NK-92 (cell line): ENCODE data around the gene METTL23.
"Not testable (repeated sequence)": the region's sequence is repeated elsewhere in the genome, so short reads cannot be mapped to it uniquely, and the experiment has no call there.

Experiments
- DNase-seq: peaks from one replicate; lab custom pipeline; 2025; ENCODE audit not compliant: unreplicated experiment; lab: John Stamatoyannopoulos, UW

The METTL23 gene

DNA sequence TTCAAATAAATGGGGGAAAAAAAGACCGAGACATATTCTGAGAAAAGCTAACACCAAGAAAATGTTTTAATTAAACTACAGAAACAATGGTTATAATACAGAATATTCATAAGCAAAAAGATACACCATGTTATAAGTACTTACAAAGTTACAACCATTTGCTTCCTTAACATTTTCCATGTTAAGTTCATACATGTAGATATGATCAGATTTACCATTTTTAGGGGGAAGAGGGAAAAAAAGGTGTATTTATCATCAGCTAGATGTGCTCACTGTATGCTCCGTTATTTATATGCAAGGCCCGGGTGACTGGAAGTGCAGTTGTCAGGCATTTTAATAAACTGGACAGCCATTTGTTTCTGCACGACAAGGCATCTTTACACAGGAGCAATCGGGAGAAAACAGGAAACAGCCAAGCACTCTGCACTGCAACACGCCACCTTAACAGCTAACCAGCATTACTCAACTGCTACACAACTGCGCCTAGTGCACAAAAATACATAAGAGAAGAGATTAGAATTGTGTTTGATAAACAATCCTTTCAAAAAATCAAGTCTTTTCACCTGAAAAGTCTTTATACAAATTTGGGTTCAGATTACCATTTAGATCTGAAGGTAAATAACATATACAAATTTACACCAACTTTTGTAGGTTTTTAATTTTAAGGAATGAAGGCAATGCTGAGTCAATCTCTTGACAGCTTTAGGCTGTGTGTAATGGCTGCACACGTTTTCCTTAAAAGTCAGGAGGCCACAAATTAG, 7.6 kb downstream of the METTL23 start:
- DNase-seq, result no peak

DNA sequence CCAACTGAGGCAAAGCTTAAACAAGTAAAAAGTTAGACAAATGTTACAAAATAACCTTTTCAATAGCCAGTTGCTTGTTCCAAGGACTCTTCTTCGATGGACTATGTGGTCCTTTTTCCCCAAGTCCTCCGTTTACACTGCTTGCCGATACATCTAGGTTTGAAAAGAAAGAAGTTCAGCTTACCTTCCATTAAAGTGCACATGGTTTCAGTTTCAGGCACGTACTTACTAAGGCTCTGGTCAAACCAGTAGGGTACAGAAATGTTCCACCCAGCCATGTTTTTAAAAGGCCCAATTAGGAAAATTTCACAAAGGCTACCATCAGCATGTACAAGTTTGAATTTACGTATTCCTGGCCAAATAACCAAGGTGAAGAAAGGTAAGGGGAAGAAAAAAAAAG, 8.4 kb downstream of the METTL23 start:
- no peak for DNase-seq

DNA sequence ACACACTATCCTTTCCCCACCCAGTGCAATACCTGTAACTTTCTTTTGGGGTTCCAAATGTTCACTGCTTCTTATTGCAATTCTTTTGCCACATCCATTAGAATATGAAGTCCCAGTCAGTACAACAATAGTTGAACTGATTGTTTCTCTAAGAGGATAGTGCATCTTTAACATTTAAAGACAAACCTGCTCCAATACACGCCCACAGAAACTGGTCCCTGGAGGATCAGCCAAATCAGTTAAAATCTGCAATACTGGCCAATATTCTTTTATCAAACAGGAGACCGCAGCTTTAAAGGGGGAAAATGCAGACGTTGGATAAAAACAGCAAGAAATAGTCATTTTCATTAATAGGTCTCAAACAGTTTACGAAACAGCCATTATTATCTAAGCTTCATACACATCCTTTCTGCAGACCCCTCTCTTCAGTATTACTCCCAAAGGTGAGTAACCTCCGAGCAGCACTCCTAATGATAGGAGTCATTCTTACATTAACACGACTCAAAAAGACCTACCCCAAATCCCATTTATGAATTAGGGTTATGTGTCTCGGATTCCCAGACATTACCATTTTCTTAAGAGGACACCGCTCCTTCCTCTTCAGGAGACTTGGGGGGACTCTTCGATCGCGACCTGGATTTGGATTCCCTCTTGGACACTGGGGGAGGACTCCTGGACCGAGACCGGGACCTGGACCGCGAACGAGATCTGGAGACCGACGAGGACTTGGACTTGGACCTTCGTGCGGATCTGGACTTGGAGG, 9.1 kb downstream of the METTL23 start:
- no peak for DNase-seq

DNA sequence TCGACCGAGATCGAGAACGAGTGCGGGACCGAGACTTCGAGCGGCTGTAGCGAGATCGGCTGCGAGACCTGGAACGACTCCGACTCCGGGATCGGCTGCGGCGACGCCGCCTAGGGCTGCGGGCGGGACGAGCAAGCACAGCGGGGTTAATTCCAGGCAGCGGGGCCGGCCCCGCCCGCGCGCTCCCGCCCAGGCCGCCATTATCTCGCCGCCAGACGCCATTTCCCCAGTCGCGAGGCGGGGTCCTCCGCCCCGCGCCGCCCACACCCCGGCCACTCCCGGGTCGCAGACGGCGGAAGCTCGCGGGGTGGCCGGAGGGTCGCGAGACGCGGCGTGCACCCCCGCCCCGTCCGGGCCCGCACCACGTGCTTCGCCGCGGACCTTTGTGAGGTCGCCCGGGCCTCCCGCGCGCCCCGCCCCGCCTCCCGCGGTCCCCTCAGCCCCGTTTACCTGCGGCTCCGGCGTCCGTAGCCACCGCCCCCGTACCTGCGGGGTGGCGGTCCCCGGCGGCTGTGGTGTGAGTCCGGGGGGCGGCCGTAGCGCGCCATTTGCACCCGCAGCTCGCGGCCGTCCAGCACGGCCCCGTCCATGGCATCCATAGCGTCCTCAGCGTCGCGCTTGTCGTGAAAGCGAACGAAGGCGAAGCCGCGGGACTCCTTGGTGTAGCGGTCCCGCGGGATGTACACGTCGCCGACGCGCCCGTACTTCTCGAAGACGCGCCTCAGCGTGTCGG, 9.9 kb downstream of the METTL23 start:
- no peak for DNase-seq

DNA sequence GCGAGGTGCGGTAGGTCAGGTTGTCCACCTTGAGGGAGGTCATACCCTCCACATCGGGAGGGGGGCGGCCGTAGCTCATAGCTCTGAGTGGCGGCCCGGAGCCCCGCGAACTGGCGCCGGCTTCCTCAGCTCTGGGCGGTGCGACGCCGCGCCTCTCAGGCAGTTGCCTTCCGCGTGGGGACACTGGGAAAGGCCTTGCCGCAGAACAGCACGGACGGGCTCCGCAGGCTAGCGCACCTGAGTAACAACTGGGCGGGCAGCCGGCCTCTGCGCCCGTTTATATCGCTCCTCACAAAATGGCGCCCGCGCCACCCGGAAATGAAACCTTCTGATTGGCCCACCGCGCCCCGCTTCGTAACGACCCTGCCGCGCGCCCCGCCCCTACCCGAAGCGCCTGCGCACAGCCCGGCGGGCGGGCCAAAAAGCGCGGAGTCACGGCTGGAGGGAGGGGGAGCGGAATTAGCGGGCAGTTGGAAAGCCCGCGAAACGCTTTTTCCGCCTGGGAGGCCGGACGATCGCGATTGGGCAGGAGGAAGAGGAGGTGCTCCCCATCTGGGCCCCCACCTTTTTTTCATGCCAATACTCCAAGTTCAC, 10.5 kb downstream of the METTL23 start, which contains the start of gene SRSF2:
TSS of gene SRSF2 (minus strand) at position 250 of the 594 bp plus-strand sequence. CDS start at position 79, 171 bp downstream.
- DNase-seq, result peak; percentile 82

DNA sequence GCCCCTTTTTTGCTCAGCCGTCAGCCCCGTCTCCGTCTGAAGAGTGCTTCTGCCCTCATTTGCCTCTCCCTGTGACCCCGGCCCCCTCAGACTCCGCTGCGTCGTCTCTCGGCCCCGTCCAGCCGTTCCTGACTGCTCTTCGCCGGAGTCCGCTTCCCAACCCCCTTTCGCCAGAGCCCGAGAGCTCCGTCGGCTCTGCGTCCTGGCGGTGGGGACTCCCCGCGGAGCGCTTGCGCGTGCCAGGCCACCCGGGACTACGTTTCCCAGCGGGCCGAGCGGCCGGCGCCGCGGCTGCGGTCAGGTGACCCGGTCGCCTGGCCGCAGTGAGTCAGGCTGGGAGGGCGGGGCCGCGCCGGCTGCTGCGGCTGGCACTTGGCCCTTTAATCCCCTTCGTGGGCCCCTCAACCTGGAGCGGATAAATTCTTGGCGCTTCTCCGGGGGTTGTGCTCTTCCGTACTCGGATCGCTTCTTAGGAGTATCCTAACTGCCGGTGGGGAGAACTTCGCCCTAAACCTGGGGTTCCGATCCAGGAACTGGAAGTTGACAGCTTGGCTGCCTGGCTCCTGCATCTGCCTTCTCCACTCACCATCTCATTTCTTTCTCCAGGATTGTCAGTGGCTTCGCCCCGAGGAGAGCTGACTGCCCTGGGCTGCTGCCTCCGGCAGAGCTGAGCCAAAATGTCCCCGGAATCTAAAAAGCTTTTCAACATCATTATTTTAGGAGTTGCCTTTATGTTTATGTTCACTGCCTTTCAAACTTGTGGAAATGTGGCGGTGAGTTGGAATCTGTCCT, 11.2 kb downstream of the METTL23 start, which contains the start of gene MFSD11:
TSS of gene MFSD11 (plus strand) at position 444 of the 792 bp plus-strand sequence. CDS start at position 678, 234 bp downstream.
- DNase-seq, result peak; percentile 69

DNA sequence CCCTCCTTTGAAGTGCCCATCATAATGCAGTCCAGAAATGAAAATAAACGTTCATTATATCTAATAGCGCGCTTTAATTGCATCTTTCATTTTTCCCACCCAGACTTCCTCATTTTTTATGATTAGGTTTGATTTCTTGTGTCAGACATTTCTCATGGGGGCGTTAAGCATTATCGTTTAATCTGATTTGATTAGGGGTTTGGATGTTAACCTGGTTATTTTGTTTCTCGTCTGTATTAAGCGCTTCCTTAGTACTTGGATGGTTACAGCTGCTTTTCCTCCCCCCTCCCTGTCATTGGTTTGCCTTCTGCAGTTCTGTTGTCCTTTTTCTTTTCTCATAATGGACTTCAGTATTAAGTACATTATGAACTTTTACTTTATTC, 11.8 kb downstream of the METTL23 start:
- no peak for DNase-seq

DNA sequence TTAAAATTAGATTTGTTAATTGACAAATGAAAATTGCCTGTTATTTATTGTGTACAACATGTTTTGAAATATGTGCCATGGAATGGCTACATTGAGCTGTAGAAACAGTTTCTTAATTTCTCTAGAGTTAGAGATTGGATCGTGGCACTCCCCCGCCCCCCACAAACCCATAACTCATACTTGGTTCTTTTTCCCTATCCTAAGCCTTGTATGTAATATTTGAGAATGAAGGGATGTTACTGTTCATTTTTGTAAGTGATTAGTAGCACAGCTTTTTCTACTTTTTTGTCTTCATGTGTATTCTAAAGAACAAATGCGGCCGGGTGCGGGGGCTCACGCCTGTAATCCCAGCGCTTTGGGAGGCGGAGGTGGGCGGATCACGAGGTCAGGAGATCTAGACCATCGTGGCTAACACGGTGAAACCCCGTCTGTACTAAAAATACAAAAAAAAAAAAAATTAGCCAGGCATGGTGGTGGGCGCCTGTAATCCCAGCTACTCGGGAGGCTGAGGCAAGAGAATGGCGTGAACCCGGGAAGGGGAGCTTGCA, 13.0 kb downstream of the METTL23 start:
- DNase-seq, result not testable (repeated sequence)

DNA sequence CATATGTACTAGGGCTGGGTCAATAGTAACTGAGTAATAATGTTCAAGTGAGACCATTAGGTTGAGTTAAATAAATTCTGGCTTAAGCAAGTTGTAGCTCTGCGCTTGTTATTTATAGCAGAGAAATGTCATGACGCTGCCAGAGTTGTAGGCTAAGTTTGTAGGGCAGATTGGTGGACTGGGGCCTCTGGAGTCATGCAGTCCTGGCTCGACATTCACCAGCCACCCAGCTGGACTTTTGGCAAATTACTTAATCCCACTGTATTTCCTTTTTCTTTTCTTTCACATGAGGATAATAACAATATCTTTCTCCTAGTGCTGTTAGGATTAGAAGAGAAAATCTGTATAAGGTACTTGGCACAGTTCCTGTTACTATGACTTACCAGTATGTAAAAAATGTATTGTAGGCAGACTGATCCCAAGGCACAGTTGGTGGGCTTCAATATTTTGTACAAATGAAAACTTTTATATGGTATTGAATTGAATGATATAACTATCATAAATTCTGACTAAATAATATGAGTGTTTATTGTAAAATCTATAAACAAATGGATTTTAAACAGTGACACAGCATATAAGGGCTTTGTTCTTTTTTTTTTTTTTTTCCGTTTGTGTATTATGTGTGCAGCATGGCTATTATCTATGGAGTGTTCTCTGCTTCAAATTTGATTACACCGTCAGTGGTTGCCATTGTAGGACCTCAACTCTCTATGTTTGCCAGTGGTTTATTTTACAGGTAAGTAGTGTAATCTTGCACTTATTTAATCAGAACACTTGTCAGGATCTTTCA, 13.9 kb downstream of the METTL23 start:
- no peak for DNase-seq

DNA sequence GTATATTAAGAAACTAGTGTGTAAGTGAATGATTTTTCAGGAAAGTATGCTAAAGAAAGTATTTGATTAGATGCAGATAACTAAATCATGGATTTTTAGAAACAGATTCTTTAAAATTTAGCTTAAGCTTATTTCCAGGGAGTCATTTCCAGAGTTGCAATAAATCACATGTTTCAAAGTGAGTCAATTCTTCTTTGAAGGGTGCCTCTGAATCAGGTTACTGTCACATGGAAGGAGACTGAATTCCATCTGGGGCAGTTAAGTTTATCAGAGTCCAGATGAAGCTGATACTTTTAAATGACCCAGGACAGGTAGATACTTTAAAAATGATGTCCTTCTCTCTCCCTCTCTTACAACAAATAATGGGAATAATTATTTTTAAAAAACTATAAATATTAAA, 16.3 kb downstream of the METTL23 start:
- DNase-seq, result no peak

DNA sequence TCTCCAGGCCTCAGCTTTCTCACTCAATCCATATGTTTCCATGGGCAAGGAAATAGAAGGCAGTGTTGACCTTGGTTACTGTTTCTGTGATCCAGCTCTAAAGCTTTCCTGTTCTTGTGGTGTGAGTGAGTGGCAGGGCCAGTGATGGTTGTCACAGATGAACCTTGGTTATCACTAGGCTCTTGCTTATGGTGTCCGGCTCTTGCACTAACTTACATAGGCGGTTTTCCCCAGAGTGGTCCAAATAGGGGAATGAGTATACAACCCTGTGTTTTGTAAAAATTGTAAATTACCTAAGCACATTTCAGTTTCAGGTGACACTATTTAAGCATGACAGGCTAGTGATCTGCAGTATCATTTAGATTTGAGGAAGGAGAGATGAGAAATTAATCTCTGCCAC, 18.1 kb downstream of the METTL23 start:
- DNase-seq, result no peak

DNA sequence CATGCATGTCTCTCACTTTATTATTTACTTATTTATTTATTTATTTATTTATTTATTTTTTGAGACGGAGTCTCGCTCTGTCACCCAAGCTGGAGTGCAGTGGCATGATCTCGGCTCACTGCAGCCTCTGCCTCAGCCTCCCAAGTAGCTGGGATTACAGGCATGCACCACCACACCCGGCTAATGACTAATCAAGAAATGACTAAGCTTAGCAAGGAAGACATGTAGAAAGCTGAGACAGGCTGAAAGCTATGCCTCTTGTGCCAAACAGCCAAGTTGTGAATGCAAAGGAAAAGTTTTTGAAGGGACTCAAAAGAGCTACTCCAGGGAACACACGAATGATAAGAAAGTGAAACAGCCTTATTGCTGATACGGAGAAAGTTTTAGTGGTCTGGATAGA, 19.1 kb downstream of the METTL23 start:
- not testable (repeated sequence) for DNase-seq

DNA sequence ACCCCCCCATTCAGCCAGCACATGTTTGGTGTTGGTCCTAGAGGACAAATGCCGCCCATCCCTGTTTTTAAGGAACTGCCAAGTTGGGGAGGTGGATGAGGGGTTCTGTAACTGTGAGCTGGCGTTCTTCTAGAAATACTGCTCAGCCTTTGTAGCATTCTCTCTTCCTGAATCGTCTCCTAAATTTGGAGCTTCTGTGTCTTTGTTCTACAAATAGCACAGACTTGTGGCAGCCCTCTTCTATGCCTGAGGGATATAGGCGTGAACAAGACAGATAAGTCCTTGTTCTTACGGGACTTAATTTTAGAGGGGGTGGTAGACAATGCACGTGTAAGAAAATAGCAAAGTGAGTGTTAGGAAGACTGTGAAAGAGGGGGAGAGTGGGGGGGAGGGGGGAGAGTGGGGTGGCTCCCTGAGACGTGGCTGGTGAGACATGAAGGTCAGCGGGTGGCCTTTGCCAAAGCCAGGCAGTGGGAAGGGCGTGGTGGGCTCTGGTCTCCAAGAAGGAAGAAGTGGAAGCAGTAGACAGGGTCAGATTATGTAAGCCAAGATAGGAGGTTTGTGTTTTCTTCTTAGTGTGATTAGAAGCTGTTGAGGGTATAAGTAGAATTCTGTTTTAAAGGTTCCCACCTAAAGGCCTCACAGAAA, 21.2 kb downstream of the METTL23 start:
- no peak for DNase-seq

DNA sequence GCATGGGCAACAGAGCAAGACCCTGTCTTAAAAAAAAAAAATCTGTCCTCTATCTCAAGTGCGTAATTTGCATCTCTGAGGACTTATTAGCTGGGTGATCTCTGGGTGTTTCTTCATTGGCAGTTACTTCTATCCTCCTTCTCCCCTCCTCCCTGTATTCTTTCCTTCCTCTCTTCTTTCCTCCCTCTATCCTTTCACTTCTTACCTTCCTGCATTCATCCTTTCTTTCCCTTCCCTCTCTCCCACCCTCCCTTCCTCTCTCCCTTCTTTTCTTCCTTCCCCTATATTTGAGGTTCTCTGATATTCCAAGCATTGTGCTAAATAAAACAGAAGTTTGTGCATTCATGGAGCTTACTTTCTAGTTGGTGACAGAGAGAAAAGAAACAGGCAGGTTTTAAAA, 22.0 kb downstream of the METTL23 start:
- DNase-seq, result no peak

DNA sequence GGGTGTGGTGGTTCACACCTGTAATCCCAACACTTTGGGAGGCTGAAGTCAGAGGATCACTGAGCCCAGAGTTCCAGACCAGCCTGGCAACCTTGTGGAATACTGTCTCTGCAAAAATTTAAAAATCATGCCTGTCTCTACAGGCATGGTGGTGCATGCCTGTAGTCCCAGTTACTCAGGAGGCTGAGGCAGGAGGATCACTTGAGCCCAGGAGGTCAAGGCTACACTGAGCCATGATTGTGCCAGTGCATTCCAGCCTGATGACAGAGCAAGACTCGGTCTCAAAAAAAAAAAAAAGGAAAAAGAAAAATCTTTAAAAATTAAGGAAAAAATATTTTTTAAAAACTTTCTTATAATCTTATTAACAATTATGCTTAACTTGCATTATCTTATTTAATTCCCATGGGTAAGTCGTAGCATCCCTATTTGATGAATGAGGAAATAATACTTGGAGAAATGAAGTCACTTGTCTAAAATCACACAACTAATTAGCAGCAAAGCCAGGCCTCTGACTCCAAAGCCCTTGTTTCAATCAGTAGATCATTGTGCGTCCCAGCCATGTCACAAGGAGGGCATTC, 24.9 kb downstream of the METTL23 start:
- DNase-seq, result no peak

DNA sequence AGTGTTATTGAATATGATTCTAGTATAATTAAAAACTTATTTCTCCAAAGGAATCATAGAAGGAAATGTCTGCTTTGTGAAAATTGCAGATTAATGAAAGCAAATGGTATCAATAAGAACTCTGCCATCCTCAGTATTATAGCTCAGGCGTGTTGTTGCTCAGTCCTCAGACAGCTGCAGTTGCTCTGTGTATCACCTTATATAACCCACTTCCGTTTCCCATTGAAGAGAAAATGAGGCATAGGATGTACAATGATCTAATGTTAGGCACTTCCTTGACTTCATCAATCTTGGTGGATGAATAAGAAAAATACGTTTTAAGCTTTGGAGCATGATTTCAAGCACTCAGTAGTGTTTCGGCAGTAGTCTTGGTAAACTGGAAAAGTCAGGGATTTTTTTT, 25.4 kb downstream of the METTL23 start:
- no peak for DNase-seq

DNA sequence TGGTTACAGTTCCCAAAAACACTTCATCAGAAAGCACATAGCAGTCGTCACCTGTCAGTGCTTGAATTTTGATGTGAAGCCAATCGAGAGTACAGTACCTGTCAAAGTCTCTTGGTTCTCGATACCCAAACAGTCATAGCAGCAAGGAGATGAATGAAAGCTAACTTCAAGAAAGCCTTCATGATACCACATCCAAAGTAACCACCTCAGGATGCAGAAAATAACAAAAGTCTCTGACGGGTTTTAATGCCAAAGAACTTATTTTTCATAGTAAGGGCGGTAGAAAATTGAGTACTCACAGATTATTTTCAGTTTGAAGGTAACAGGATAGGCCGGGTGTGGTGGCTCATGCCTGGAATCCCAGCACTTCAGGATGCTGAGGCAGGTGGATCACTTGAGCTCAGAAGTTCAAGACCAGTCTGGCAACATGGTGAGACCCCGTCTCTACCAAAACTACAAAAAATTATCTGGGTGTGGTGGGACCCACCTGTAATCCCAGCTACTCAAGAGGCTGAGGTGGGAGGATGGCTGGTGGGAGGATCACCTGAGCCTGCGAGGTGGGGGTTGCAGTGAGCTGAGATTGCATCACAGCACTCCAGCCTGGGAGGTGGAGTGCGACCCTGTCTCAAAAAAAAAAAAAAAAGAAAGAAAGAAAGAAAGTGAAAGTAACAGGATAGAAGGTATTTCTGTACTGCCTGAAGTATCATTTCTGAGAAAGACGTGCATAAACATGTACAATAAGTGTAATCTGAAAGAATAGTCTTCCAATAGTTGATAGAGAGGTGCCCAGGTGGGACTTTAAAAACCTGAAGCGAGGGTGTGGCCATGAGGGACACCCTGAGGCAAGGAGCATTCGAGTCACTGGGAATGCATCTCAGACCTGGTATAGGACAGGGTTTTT, 26.7 kb downstream of the METTL23 start:
- no peak for DNase-seq
